ENCODE results near the gene LGALS7.

The LGALS7 gene

DNA sequence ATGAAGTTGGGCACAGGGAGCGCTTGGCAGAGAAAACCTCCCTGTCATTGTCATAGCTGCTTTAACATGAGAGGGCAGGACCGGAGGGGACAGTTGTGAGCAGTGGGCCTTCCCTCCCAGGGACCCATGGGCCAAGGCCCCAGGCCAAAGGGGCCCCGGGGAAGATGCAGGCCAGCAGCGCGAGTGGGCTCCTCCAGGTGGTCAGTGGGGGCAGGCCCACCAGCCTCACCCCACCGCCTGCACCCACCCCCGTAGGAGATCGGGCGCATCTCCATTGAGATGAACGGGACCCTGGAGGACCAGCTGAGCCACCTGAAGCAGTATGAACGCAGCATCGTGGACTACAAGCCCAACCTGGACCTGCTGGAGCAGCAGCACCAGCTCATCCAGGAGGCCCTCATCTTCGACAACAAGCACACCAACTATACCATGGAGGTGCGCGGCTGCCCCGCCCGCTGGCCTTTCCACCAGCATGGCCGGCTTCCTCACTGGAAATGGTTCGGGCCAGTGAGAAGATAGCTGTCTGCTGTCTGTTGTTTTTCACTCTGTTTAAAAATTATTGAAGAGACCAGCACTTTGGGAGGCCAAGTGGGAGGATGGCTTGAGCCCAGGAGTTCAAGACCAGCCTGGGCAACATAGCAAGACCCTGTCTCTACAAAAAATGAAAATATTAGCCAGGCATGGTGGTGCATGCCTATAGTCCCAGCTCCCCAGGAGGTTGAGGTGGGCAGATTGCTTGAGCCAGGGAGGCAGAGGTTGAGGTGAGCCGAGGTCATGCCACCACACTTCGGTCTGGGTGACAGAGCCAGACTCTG, 47.6 kb downstream of the LGALS7 start:
- no peak for DNase-seq

DNA sequence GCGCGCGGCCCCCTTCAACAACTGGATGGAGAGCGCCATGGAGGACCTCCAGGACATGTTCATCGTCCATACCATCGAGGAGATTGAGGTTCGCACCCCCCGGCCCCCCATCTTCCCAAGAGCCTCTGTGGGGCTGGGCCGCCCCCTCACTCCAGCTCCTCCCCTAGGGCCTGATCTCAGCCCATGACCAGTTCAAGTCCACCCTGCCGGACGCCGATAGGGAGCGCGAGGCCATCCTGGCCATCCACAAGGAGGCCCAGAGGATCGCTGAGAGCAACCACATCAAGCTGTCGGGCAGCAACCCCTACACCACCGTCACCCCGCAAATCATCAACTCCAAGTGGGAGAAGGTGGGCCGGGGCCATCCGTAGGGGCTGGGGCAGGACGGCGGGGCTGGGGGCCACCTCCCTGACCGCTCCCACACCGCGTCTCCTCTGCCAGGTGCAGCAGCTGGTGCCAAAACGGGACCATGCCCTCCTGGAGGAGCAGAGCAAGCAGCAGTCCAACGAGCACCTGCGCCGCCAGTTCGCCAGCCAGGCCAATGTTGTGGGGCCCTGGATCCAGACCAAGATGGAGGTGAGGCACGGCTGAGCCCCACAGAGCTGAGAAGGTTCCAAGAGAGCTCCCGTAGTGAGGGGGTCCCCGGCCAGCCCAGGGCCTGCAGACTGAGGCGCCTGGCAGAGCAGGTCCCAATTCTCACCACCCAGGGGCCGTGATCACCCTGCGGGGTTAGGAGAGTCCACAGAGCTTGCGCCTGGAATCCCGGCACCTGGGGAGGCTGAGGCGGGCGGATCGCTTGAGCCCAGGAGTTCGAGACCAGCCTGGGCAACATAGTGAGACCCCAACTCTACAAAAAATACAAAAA, 49.1 kb downstream of the LGALS7 start:
- no peak for DNase-seq

- no peak for DNase-seq
Observed at GRCh38 chr19:38723606-38723965, 49.7 kb downstream of the LGALS7 start.

- DNase-seq: no peak
Observed at GRCh38 chr19:38722947-38723605, 50.2 kb downstream of the LGALS7 start.

DNA sequence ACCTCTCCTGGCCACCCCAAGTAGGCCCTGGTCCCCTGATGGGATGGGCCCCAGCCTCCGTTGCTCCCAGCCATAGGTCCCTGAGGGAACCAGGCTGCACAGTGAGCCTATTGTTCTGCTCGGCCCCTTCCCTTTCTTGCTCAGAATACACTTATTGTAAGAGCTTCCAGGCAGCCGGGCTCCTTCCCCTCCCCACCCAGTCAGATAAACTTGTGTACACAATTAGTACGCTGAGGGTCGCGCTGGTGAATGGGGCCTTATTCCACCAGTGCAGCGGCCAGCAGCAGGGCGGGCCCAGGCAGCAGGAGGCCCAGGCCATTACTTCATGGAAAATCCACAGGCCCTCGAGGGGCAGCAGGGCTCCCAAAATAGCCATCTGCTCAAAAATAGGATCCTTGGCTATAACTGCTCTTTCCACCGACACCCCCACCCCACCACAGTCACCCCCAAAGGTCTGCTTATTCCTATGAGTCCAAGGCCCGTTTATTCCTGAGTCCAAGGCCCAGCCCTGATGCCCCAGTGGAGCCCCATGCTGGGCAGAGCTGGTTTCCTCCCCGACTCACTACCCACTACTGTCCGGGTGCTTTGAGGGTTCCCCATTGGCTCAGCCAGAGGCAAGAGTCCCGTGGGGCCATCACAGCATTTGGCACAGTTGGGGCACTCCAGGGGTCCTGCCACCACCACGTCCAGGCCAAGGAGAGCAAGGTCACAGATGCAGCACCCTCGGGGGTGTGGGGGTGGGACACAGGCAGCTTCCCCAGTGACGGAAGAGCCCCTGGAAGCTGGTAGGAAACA, 51.1 kb downstream of the LGALS7 start:
- DNase-seq: no peak

DNA sequence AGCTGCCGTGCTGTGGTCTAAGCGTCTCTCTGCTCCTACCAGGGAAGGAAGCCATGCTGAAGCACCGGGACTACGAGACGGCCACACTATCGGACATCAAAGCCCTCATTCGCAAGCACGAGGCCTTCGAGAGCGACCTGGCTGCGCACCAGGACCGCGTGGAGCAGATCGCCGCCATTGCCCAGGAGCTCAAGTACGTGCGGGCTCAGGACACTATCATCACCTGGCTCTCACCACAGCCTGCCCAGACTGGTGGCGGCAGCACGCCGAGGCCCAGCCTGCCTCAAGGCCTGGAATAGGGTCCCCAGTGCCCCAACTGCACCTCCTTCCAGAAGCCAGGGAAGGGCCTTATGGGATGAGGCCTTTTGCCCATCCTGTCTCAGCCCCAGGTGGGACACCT, 51.8 kb downstream of the LGALS7 start:
- no peak for DNase-seq
